Measurements from ENCODE around the gene GINS2.

Gene GINS2

GRCh38 chr16:85652431-85653221 lies 36.1 kb downstream of the GINS2 start:
- DNase-seq = peak; percentile 72

- DNase-seq = peak; percentile 26
Observed at GRCh38 chr16:85651629-85652430, 36.9 kb downstream of the GINS2 start.

GRCh38 chr16:85650844-85651628 lies 37.7 kb downstream of the GINS2 start:
- peak; percentile 66 for DNase-seq

GRCh38 chr16:85650135-85650843 lies 38.5 kb downstream of the GINS2 start:
- no peak for DNase-seq

GRCh38 chr16:85649411-85650134 lies 39.2 kb downstream of the GINS2 start:
- DNase-seq = no peak

- DNase-seq = no peak
Observed at GRCh38 chr16:85648805-85649204, 39.9 kb downstream of the GINS2 start.

GRCh38 chr16:85648070-85648714 lies 40.6 kb downstream of the GINS2 start:
- no peak for DNase-seq

GRCh38 chr16:85646976-85647375 lies 41.8 kb downstream of the GINS2 start:
- no peak for DNase-seq

- DNase-seq = no peak
Observed at GRCh38 chr16:85646358-85646907, 42.3 kb downstream of the GINS2 start.

GRCh38 chr16:85645021-85645589 lies 43.6 kb downstream of the GINS2 start:
- no peak for DNase-seq

- no peak for DNase-seq
Observed at GRCh38 chr16:85644093-85644712, 44.6 kb downstream of the GINS2 start.

GRCh38 chr16:85643631-85644030 lies 45.1 kb downstream of the GINS2 start:
- no peak for DNase-seq

- DNase-seq = no peak
Observed at GRCh38 chr16:85642762-85643358, 45.9 kb downstream of the GINS2 start.

- no peak for DNase-seq
Observed at GRCh38 chr16:85641776-85642176, 47.0 kb downstream of the GINS2 start.

GRCh38 chr16:85641305-85641704 lies 47.4 kb downstream of the GINS2 start:
- DNase-seq = no peak

- DNase-seq = no peak
Observed at GRCh38 chr16:85640585-85640984, 48.2 kb downstream of the GINS2 start.

GRCh38 chr16:85640254-85640558 lies 48.5 kb downstream of the GINS2 start:
- no peak for DNase-seq

GRCh38 chr16:85639529-85640253 lies 49.1 kb downstream of the GINS2 start:
- DNase-seq = peak; percentile 34

GRCh38 chr16:85638695-85639409 lies 49.9 kb downstream of the GINS2 start:
- no peak for DNase-seq
